ENCODE results near the gene CPA5.
"Not testable (repeated sequence)": the region's sequence is repeated elsewhere in the genome, so short reads cannot be mapped to it uniquely, and the experiment has no call there.

The CPA5 gene

GRCh38 chr7:130344271-130344866, at the start of gene CPA5:
CPA5 (plus strand) TSS chr7:130344816; CDS start chr7:130346486, 1,670 bp downstream.
- DNase-seq = no peak

- DNase-seq = no peak
Observed at GRCh38 chr7:130296221-130296951, 48.2 kb upstream of the CPA5 start.

DNA sequence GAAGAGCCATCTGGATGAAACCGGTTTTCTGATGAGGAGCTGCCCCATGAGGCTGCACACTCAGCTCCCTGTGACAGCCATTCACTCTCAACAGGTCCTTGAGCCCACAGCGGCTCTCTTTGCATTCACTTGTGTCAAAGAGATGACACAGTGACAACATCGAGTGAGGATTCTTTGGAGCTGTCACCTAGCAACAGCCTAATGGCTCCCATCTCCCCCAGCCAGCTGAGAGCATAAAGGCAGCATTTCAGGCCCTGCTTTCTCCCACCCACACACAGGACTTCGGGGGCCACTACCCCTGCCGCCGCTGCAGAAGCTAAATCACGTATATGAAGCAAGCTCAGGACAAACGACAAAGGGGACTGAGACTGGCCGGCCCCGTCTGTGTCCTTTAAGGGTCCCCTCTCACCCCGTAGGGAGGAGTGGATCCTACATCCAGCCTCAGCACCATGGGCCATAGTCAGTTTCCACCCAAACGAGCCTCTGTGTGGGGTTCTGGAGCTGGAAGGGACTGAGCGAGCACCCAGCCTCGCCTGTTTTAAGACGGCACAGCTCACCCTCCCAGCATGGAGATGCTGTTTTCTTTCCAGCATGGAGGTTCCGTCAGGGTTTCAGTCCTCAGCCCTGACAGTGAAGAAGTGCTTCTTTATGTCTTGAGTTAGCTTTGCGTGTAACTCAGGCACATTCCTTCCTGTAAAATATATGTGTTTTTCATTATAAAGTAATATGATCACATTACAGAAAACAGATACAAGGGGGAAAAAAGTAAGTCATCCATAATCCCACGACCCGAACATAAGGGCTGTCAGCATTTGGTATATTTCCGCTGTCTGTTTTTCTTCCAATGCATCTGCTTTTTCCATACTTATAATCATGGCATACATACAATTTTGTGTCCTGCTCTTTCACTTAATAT, 46.7 kb upstream of the CPA5 start:
- no peak for DNase-seq

DNA sequence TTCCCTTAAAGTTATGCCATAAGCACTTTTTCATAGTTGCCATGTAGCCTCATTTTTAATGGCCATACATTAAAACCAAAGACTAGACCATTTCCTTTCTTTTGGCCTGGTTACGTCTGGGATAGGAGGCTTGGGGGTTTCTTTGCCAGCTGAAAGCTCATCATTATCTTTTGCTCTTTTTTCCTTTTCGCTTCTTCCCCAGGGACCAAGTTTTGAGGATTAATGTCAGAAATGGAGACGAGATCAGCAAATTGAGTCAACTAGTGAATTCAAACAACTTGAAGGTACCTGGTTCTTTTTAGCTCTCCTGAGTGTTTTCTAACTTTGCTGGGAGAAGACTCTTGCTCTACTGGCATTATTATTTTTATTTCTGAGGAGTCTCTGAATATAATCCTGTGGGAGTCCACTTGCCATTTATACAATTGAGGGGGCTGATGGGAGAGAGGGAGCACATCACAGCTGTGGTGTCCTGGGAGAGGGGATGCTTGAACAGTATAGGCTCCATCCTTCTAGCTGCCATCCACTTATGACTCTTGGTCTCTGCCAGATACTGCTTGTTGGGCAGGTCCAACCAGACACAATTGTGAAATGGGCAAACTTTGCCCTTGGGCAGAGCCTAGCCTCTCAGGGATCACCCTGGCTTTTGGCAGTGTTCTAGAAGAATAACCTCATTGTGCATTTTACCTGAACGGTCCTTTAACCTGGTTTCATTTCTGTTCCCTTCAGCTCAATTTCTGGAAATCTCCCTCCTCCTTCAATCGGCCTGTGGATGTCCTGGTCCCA, 45.9 kb upstream of the CPA5 start:
- DNase-seq = no peak

- DNase-seq = no peak
Observed at GRCh38 chr7:130299866-130300265, 44.8 kb upstream of the CPA5 start.

GRCh38 chr7:130301501-130302020, 43.1 kb upstream of the CPA5 start:
- no peak for DNase-seq

DNA sequence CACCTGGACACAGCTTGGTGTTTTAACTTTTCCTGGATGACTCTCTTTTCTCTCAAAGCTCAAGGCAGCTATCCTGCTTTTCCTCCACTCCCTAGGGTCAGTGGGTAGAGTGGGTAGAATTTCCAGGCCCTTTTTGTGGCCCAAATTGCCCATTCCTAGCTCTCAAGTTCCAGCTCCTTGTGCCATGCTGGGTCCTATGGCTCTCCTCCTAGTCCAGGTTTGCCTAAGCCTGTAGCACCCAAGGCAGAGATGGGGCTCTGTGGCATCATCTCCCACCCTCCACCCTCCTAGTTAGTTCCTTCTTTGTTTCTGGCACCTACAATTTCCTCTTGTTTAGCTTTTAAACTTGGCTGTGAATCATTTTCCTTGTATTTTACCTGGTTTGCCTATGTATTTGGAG, 42.0 kb upstream of the CPA5 start:
- DNase-seq = no peak

GRCh38 chr7:130303127-130303526, 41.5 kb upstream of the CPA5 start:
- no peak for DNase-seq

DNA sequence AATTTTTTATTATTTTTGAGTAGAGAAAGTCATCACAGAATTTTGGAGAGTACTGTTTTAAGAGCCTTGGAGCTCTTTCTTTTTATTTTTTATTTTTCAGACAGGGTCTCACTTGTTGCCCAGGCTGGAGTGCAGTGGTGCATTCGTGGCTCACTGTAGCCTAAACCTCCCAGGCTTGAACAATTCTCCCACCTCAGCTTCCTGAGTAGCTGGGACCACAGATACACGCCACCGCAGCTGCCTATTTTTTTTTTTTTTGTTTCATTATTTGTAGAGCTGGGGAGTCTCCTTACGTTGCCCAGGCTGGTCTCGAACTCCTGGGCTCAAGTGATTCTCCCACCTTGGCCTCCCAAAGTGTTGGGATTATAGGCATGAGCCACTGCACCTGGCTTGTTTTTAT, 41.1 kb upstream of the CPA5 start:
- DNase-seq = no peak

GRCh38 chr7:130303982-130304381, 40.6 kb upstream of the CPA5 start:
- no peak for DNase-seq

GRCh38 chr7:130304878-130305277, 39.7 kb upstream of the CPA5 start:
- DNase-seq = no peak

DNA sequence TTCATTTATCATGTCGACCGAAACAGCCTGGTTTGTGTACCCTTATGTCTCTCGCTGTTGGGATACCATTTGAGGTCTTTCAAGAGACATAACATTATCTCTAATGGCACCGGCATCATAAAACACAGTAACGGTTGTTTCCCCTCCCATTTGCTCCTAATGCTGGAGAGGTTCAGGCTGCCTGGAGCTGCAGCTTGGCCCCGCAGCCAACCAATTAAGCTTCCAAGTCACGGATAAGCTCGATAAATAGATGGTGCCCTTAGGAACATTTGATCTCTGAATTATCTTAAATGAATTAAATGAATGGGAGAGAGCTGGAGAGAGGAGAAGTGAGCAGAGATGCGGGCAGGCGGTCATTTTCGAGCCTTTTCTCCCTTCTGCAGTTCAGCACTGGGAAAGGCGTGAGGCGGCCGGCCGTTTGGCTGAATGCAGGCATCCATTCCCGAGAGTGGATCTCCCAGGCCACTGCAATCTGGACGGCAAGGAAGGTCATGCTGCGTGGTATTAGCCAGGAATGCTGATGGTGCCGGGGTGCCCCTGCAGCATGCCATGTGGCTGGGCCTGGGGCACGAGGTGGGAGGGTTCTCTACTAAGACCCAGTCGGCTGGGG, 39.1 kb upstream of the CPA5 start:
- DNase-seq = no peak

DNA sequence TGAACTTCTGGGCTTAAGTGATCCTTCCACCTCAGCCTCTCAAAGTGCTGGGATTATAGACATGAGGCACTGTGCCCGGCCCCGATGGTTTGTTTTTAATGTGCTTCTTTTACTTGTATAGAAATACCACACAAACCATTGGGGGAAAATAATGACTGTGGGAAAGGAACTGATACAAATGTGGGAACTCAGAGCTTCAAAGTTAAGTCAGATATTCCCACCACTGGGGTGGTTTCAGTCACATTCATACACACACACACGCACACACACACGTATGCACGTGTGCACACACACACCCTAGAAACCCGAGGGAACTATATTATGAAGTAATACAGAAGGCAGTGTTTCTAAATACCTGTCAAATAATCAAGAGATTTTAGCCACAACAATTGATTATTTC, 34.6 kb upstream of the CPA5 start:
- no peak for DNase-seq

DNA sequence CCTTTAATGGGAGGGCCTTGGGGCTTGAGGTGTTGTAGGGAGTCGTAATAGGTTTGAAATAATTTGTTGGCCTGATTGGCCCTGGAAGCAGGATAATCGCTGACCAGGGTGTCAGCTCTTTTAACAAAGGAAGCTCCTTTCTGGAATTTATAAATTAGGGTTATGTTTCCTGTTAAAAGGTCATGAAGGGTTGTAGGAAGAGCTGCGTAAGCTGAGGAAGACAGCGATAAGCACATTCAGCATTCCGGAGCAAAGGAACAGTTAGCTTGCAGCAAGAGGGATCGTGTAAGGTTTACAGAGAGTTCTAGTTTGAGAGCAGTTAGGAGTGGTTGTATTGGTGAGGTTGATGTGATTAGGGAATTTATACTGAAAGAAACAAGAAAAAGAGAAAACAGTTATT, 30.3 kb upstream of the CPA5 start:
- DNase-seq = no peak

DNA sequence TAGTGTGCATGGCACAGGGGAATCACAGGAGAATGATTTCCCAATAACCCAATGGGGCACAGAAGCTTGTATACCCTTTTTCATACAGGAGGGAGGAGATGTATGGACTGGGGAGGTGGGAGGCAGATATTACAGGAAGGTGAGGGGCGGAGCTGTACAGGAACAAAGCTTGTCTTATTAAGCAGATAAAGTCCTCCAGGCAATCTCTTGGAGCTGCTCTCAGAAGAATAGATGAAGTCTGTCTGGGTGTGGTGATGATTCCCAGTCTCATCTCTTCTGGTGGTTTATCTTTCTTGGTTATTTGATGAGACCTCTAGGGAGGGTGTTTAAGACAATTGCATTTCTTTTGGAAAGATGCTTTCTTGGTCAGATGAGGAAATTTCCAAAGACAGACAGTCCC, 25.1 kb upstream of the CPA5 start:
- no peak for DNase-seq

DNA sequence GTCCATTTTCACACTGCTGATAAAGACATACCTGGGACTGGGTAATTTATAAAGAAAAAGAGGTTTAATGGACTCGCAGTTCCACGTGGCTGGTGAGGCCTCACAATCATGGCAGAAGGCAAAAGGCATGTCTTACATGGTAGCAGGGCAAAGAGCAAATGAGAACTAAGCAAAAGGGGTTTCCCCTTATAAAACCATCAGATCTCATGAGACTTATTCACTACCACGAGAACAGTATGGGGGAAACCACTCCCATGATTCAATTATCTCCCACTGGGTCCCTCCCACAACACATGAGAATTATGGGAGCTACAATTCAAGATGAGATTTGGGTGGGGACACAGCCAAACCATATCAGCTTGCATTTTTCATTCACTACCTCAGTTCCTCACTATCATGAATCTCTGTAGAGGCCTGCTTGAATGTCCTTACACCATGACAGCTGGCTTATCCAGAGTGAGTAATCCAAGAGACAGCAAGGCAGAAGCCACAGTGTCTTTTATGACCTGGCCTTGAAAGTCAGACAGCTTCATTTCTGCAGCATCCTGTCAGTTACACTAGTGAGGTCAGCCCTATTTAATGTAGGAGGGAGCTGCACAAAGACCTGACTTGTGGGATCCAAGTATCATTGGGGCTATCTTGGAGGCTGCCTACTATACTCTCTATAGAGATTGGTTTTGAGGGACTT, 22.9 kb upstream of the CPA5 start:
- DNase-seq = not testable (repeated sequence)

DNA sequence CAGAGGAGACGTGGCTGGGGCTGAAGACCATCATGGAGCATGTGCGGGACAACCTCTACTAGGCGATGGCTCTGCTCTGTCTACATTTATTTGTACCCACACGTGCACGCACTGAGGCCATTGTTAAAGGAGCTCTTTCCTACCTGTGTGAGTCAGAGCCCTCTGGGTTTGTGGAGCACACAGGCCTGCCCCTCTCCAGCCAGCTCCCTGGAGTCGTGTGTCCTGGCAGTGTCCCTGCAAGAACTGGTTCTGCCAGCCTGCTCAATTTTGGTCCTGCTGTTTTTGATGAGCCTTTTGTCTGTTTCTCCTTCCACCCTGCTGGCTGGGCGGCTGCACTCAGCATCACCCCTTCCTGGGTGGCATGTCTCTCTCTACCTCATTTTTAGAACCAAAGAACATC, 22.0 kb upstream of the CPA5 start:
- no peak for DNase-seq

GRCh38 chr7:130324306-130324943, 20.2 kb upstream of the CPA5 start:
- DNase-seq = no peak

GRCh38 chr7:130329681-130330080, 14.9 kb upstream of the CPA5 start:
- DNase-seq = no peak

GRCh38 chr7:130332259-130333053, 12.2 kb upstream of the CPA5 start:
- no peak for DNase-seq
